SK-N-SH (cell line): ENCODE data around the gene RASL11B. TPM values are rescaled to one million over a fixed set of nuclear protein-coding genes. Genes with fewer than 3 reads are reported as not detected.

ENCODE experiments used
- CTCF ChIA-PET: fragments of 300-600, 350-600 bp; formaldehyde crosslinking; extraction: SDS; loops from one replicate; lab custom pipeline; 2021; lab: Yijun Ruan, JAX
- POLR2A ChIA-PET: fragments of 350-600 bp; sonication (Branson Sonifier 250); formaldehyde crosslinking; extraction: SDS; loops from one replicate; lab custom pipeline; 2020; ENCODE audit warnings: antibody characterized with exemption, inconsistent platforms; lab: Yijun Ruan, JAX
- DNase-seq: peaks from one replicate; pipeline ENCODE4 v3.0.0; 2012
- H2AFZ ChIP-seq: fragments of 200-600 bp; sonication (generic); 2 replicates; pipeline ENCODE4 v1.8.1; 2016; ENCODE audit warnings: antibody characterized with exemption, mild to moderate bottlenecking, low read depth
- H3F3A ChIP-seq: fragments of 200-600 bp; sonication (generic); replicated peaks from 2 replicates; pipeline ENCODE3; 2016; ENCODE audit warnings: antibody characterized with exemption, mild to moderate bottlenecking; ENCODE audit not compliant: insufficient read depth
- H3K27ac ChIP-seq, 2 experiments: fragments of 200-500 bp in 1 of 2; fragments of 200-600 bp in 1 of 2; sonication (Bioruptor generic) in 1 of 2; sonication (generic), shearing (Covaris generic) in 1 of 2; 2 replicates each; pipeline versions ENCODE4 v1.5.1 to v1.6.1; 2014 to 2016; ENCODE audit warnings: low read depth in 2 of 2, inconsistent platforms in 1 of 2, low read length in 1 of 2, mild to moderate bottlenecking in 1 of 2, mixed read lengths in 1 of 2
- H3K27me3 ChIP-seq: fragments of 200-600 bp; sonication (generic), shearing (Covaris generic); 2 replicates; pipeline ENCODE4 v1.6.1; 2016; ENCODE audit warnings: mixed run types; ENCODE audit not compliant: insufficient read depth
- H3K36me3 ChIP-seq, 2 experiments: fragments of 200-500 bp in 1 of 2; fragments of 200-600 bp in 1 of 2; sonication (Bioruptor generic) in 1 of 2; sonication (generic) in 1 of 2; replicated peaks in 1 of 2; 2 replicates each; pipeline versions ENCODE3 to v1.5.1; 2014 to 2016; ENCODE audit warnings: low read length in 1 of 2, mild to moderate bottlenecking in 1 of 2; ENCODE audit not compliant: insufficient read depth in 2 of 2, control insufficient read depth in 1 of 2
- H3K4me1 ChIP-seq, 2 experiments: fragments of 200-500 bp in 1 of 2; fragments of 200-600 bp in 1 of 2; sonication (Bioruptor generic) in 1 of 2; sonication (generic), shearing (Covaris generic) in 1 of 2; 2 replicates each; pipeline versions ENCODE4 v1.5.1 to v1.6.1; 2014 to 2016; ENCODE audit warnings: low read depth in 1 of 2, low read length in 1 of 2, mixed run types in 1 of 2; ENCODE audit not compliant: insufficient read depth in 2 of 2, control insufficient read depth in 1 of 2
- H3K4me2 ChIP-seq: fragments of 200-600 bp; sonication (generic), shearing (Covaris generic); 2 replicates; pipeline ENCODE4 v1.6.1; 2017; ENCODE audit warnings: mixed run types
- H3K4me3 ChIP-seq, 2 experiments: fragments of 200-500 bp in 1 of 2; fragments of 200-600 bp in 1 of 2; sonication (Bioruptor generic) in 1 of 2; sonication (generic), shearing (Covaris generic) in 1 of 2; 2 replicates each; pipeline versions ENCODE4 v1.5.1 to v1.8.1; 2014 to 2016; ENCODE audit warnings: low read depth in 2 of 2, inconsistent platforms in 1 of 2, low read length in 1 of 2, mild to moderate bottlenecking in 1 of 2, mixed read lengths in 1 of 2, moderate library complexity in 1 of 2
- H3K79me2 ChIP-seq: fragments of 200-600 bp; sonication (generic); 2 replicates; pipeline ENCODE4 v1.8.1; 2017; ENCODE audit warnings: mild to moderate bottlenecking; ENCODE audit not compliant: insufficient read depth
- H3K9ac ChIP-seq: fragments of 200-600 bp; sonication (generic); 2 replicates; pipeline ENCODE4 v1.6.1; 2017; ENCODE audit warnings: mixed run types
- H3K9me2 ChIP-seq: fragments of 200-600 bp; sonication (generic); 2 replicates; pipeline ENCODE4 v1.6.1; 2017; ENCODE audit warnings: mixed run types
- H3K9me3 ChIP-seq: fragments of 200-600 bp; sonication (generic); 2 replicates; pipeline ENCODE4 v1.6.1; 2017; ENCODE audit warnings: mixed run types, mild to moderate bottlenecking, moderate library complexity
- H4K20me1 ChIP-seq: fragments of 200-600 bp; sonication (generic); 2 replicates; pipeline ENCODE4 v1.6.1; 2017; ENCODE audit warnings: mild to moderate bottlenecking, mixed run types; ENCODE audit not compliant: insufficient read depth
- EP300 ChIP-seq, 2 experiments: IDR thresholded peaks; 2 replicates each; pipeline versions ENCODE4 v1.4.0 to v1.6.1; 2012; ENCODE audit warnings: borderline replicate concordance in 1 of 2, low read depth in 1 of 2, low read length in 1 of 2
- FOSL2 ChIP-seq: IDR thresholded peaks from 2 replicates; pipeline ENCODE4 v1.4.0; 2012; ENCODE audit warnings: low read depth, mild to moderate bottlenecking, moderate library complexity, borderline replicate concordance
- GATA2 ChIP-seq: sonication (generic); formaldehyde crosslinking; IDR thresholded peaks from 2 replicates; pipeline ENCODE4 v1.5.0; 2020; ENCODE audit warnings: mild to moderate bottlenecking, missing genetic modification reagents
- JUND ChIP-seq: IDR thresholded peaks from 2 replicates; pipeline ENCODE4 v1.4.0; 2012
- MEF2A ChIP-seq: IDR thresholded peaks from 2 replicates; pipeline ENCODE4 v1.4.0; 2012; ENCODE audit warnings: low read depth, borderline replicate concordance
- NFIC ChIP-seq: IDR thresholded peaks from 2 replicates; pipeline ENCODE4 v1.4.0; 2012; ENCODE audit warnings: borderline replicate concordance
- POLR2AphosphoS5 ChIP-seq: IDR thresholded peaks from 2 replicates; pipeline ENCODE4 v1.6.1; 2012; ENCODE audit warnings: low read depth, low read length
- REST ChIP-seq: IDR thresholded peaks from 2 replicates; pipeline ENCODE4 v1.6.1; 2012; ENCODE audit warnings: mild to moderate bottlenecking, low read depth, low read length, moderate library complexity
- RXRA ChIP-seq: IDR thresholded peaks from 2 replicates; pipeline ENCODE4 v1.4.0; 2012; ENCODE audit warnings: low read depth, mild to moderate bottlenecking, borderline replicate concordance
- TCF12 ChIP-seq: IDR thresholded peaks from 2 replicates; pipeline ENCODE4 v1.4.0; 2012
- TEAD4 ChIP-seq: IDR thresholded peaks from 2 replicates; pipeline ENCODE4 v1.4.0; 2012; ENCODE audit warnings: mild to moderate bottlenecking, borderline replicate concordance; ENCODE audit not compliant: insufficient read depth
- USF2 ChIP-seq: fragments of 150-350 bp; IDR thresholded peaks from 2 replicates; pipeline ENCODE4 v1.6.1; 2017; ENCODE audit warnings: antibody characterized with exemption, low read length, low read depth, borderline replicate concordance
- WGBS: methylation state at CpG from one replicate; pipeline ENCODE4 v1.1.6; 2017; ENCODE audit warnings: low lambda C conversion rate; 5-methylcytosine and 5-hydroxymethylcytosine counted together
- polyA plus RNA-seq, 3 experiments: library from polyadenylated mRNA; depleted of rRNA; stranded (reverse); fragments of >200 nt; gene quantifications; 2 replicates each; pipeline ENCODE4 v1.2.3, GENCODE V29; 2012
- TF ChIP-seq, protein P1 (sequence below): IDR thresholded peaks from 2 replicates; pipeline ENCODE4; 2012
- TF ChIP-seq, protein P2 (sequence below): fragments of 200-600 bp; sonication (generic); IDR thresholded peaks from 2 replicates; pipeline ENCODE4 v1.6.1; 2017; ENCODE audit warnings: antibody characterized with exemption, mild to moderate bottlenecking, moderate library complexity

Gene RASL11B
- polyA plus RNA-seq, 1 of the 3 experiments (the other 2 are of a cell fraction): 0.54 TPM

- Histone ChIP-seq H3K4me3 (peak overlapping the region in 1 of 2 experiments; percentile 30; a peak in 1 of 4 replicates), H3K79me2 (no peaks in the 10 kb centered on the region), H2AFZ (peak overlapping the region; percentile 39; the same call in 1 of the 2 replicates), H3K9me2 (no peaks in the 10 kb centered on the region), H3K36me3 (no peaks in the 10 kb centered on the region), H3K27me3 (no peaks in the 10 kb centered on the region), H3K9me3 (no peaks in the 10 kb centered on the region), H3F3A (peaks cover 18% of the 10 kb centered on the region), H3K4me1 (peaks cover 7 to 12% of the 10 kb centered on the region in 2 experiments; a peak in 3 of 4 replicates), H3K27ac (peak overlapping the region; percentile 41 to 73; a peak in 3 of 4 replicates), H3K9ac (no peak overlapping the region; the same call in 1 of the 2 replicates), H3K4me2 (peak overlapping the region; percentile 64), H4K20me1 (no peaks in the 10 kb centered on the region)
- 42% methylated on average over 2 of the region's 3 CpGs for WGBS
- ChIA-PET CTCF (interaction anchor here (2.2 kb wide), 1 partner anchor 130 kb away, joined by 11 read pairs; no protein-coding TSS in a partner anchor), POLR2A (interaction anchor here (1.1 kb wide), 1 partner anchor 16 kb away, joined by 3 read pairs; no protein-coding TSS in a partner anchor)
- no peak for TF ChIP-seq FOSL2
- DNase-seq: no peak
Observed at GRCh38 chr4:52852711-52853110, 9.4 kb upstream of the RASL11B start.

DNA sequence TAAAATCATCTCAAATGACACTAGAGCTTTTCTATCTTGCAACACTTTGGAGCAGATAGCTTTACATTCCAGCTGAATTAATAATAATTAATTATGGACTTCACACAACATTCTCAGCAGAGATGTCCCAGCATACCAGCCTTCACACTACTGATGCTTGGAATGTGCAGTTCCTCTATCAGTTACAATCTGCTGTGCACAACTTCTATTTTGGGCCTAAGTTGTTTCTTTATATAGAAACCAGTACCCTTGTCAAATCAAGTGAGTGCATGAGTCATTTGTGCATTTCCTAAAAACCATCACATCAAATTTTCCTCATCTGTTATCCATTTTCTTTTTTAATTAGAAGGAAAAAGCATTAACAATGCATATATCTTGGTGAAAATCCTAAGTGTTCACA is 8.8 kb upstream of the RASL11B start:
- Histone ChIP-seq H3K36me3 (no peaks in the 10 kb centered on the region), H4K20me1 (no peaks in the 10 kb centered on the region), H2AFZ (peak overlapping the region; percentile 39; the same call in 1 of the 2 replicates), H3K27ac (peak overlapping the region; percentile 41 to 73; a peak in 3 of 4 replicates), H3F3A (peaks cover 18% of the 10 kb centered on the region), H3K9me3 (no peaks in the 10 kb centered on the region), H3K4me2 (peak overlapping the region; percentile 64), H3K27me3 (no peaks in the 10 kb centered on the region), H3K9ac (no peak overlapping the region; the same call in 1 of the 2 replicates), H3K4me3 (peak overlapping the region in 1 of 2 experiments; percentile 30; a peak in 2 of 4 replicates), H3K9me2 (no peaks in the 10 kb centered on the region), H3K4me1 (peaks cover 4 to 12% of the 10 kb centered on the region in 2 experiments; a peak in 3 of 4 replicates), H3K79me2 (no peaks in the 10 kb centered on the region)
- ChIA-PET CTCF (interaction anchor here (2.2 kb wide), 1 partner anchor 129 kb away, joined by 11 read pairs; no protein-coding TSS in a partner anchor), POLR2A (interaction anchor here (1.1 kb wide), 1 partner anchor 16 kb away, joined by 3 read pairs; no protein-coding TSS in a partner anchor)
- no peak for DNase-seq
- TF ChIP-seq FOSL2: peak; percentile 62; the same call in 1 of the 2 replicates
- TF ChIP-seq, protein P1, sequence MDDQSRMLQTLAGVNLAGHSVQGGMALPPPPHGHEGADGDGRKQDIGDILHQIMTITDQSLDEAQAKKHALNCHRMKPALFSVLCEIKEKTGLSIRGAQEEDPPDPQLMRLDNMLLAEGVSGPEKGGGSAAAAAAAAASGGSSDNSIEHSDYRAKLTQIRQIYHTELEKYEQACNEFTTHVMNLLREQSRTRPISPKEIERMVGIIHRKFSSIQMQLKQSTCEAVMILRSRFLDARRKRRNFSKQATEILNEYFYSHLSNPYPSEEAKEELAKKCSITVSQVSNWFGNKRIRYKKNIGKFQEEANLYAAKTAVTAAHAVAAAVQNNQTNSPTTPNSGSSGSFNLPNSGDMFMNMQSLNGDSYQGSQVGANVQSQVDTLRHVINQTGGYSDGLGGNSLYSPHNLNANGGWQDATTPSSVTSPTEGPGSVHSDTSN: peak; percentile 81
- TF ChIP-seq REST: no peak
- TF ChIP-seq NFIC: peak; percentile 35; the same call in 1 of the 2 replicates
- TF ChIP-seq, protein P2, sequence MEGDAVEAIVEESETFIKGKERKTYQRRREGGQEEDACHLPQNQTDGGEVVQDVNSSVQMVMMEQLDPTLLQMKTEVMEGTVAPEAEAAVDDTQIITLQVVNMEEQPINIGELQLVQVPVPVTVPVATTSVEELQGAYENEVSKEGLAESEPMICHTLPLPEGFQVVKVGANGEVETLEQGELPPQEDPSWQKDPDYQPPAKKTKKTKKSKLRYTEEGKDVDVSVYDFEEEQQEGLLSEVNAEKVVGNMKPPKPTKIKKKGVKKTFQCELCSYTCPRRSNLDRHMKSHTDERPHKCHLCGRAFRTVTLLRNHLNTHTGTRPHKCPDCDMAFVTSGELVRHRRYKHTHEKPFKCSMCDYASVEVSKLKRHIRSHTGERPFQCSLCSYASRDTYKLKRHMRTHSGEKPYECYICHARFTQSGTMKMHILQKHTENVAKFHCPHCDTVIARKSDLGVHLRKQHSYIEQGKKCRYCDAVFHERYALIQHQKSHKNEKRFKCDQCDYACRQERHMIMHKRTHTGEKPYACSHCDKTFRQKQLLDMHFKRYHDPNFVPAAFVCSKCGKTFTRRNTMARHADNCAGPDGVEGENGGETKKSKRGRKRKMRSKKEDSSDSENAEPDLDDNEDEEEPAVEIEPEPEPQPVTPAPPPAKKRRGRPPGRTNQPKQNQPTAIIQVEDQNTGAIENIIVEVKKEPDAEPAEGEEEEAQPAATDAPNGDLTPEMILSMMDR: no peak
- TF ChIP-seq JUND: peak; percentile 80
- peak; percentile 42; the same call in 1 of the 2 replicates for TF ChIP-seq RXRA
- no peak for TF ChIP-seq USF2
- TF ChIP-seq GATA2 (CRISPR knock-in tag): no peak
- peak in 1 of 2 experiments; percentile 69; a peak in 1 of 4 replicates for TF ChIP-seq EP300 (IDR thresholded peaks at IDR 0.05; ENCODE audit: borderline replicate concordance in 1 of 2, low read depth in 1 of 2, low read length in 1 of 2)
- TF ChIP-seq POLR2AphosphoS5: peak; percentile 77; the same call in 1 of the 2 replicates
- TF ChIP-seq TEAD4: peak; percentile 66
- TF ChIP-seq MEF2A: peak; percentile 99
- peak; percentile 86 for TF ChIP-seq TCF12
